ENCODE data around the gene PARPBP. TPM values are rescaled to one million over a fixed set of nuclear protein-coding genes. Genes with fewer than 3 reads are reported as not detected.
"Not testable (repeated sequence)": the region's sequence is repeated elsewhere in the genome, so short reads cannot be mapped to it uniquely, and the experiment has no call there.

PARPBP gene
- total and polyA plus RNA-seq, 2 of the 8 experiments (the other 6 are each of a cell fraction or from before 2014, with no cell fraction given): 10.9 to 38.1 TPM

GRCh38 chr12:102147062-102147587 lies 27.1 kb downstream of the PARPBP start:
- FAIRE-seq; H3K36me3 ChIP-seq (ENCODE audit: control insufficient read depth in 2 of 4, insufficient read depth in 4 of 4, low read length in 3 of 4); H2BK5ac ChIP-seq (ENCODE audit: low read depth, low read length); DNase-seq (ENCODE audit: low read depth in 1 of 2, low spot score in 2 of 2); H3K23me2 ChIP-seq (ENCODE audit: low read depth, low read length); H2BK15ac ChIP-seq (ENCODE audit: low read length); H3K79me1 ChIP-seq (ENCODE audit: low read depth, low read length); H2BK20ac ChIP-seq (ENCODE audit: low read length); H4K91ac ChIP-seq (replicated peaks; ENCODE audit: insufficient read length, low read length); H3K27me3 ChIP-seq (replicated peaks in 1 of 4; ENCODE audit: control insufficient read depth in 3 of 4, extremely low read depth in 1 of 4, insufficient read depth in 3 of 4, low read length in 3 of 4); H4K8ac ChIP-seq (ENCODE audit: extremely low read depth, insufficient read depth, low read length); H3K9ac ChIP-seq (replicated peaks in 1 of 4; ENCODE audit: extremely low read depth in 1 of 4, low read depth in 3 of 4, low read length in 3 of 4); H3K79me2 ChIP-seq (ENCODE audit: control insufficient read depth in 1 of 2, insufficient read depth in 2 of 2, low read length in 2 of 2); H2BK12ac ChIP-seq (ENCODE audit: low read depth, low read length); H3K4me3 ChIP-seq (ENCODE audit: extremely low read depth in 1 of 4, insufficient read depth in 2 of 4, low read depth in 3 of 4, low read length in 4 of 4); CTCF ChIA-PET (ENCODE audit: partially characterized antibody); H3K9me3 ChIP-seq (ENCODE audit: insufficient read depth in 2 of 2, low read depth in 1 of 2, low read length in 1 of 2); H3K4me1 ChIP-seq (replicated peaks in 1 of 4; ENCODE audit: control insufficient read depth in 3 of 4, insufficient read depth in 4 of 4, low read length in 3 of 4); POLR2A ChIA-PET (ENCODE audit: partially characterized antibody); H3K4me2 ChIP-seq (ENCODE audit: insufficient read depth in 1 of 2, low read depth in 2 of 2, low read length in 2 of 2); H3K18ac ChIP-seq (ENCODE audit: extremely low read depth, low read length); H2AK5ac ChIP-seq (ENCODE audit: low read depth, low read length); H4K20me1 ChIP-seq (replicated peaks in 1 of 2; ENCODE audit: control insufficient read depth in 1 of 2, insufficient read depth in 2 of 2, low read length in 2 of 2); H2AFZ ChIP-seq (ENCODE audit: low read length); H2BK120ac ChIP-seq (replicated peaks; ENCODE audit: low read depth, low read length); H3K56ac ChIP-seq (replicated peaks; ENCODE audit: insufficient read length, low read depth, low read length); H3K23ac ChIP-seq (ENCODE audit: insufficient read length); H4K5ac ChIP-seq (ENCODE audit: insufficient read length, low read depth, low read length); H3K14ac ChIP-seq (ENCODE audit: insufficient read length); H3K4ac ChIP-seq (replicated peaks; ENCODE audit: insufficient read length, low read depth, low read length); H3K27ac ChIP-seq (ENCODE audit: low read depth, low read length): not testable (repeated sequence)
- 90% methylated on average over 4 of the region's 4 CpGs; no CpG with 5 or more reads in 1 of the 2 experiments for WGBS, 2 experiments (ENCODE audit: extremely low coverage in 1 of 2, insufficient coverage in 1 of 2, insufficient read length in 1 of 2, insufficient replicate concordance in 2 of 2, low coverage in 1 of 2, low lambda C conversion rate in 2 of 2, missing lambda C conversion rate in 1 of 2)

GRCh38 chr12:102155206-102155605 lies 35.2 kb downstream of the PARPBP start:
- WGBS, 2 experiments (ENCODE audit: extremely low coverage in 1 of 2, insufficient coverage in 1 of 2, insufficient read length in 1 of 2, insufficient replicate concordance in 2 of 2, low coverage in 1 of 2, low lambda C conversion rate in 2 of 2, missing lambda C conversion rate in 1 of 2): 98% methylated on average over 3 of the region's 3 CpGs; no CpG with 5 or more reads in 1 of the 2 experiments
- not testable (repeated sequence) for H4K8ac ChIP-seq (ENCODE audit: extremely low read depth, insufficient read depth, low read length)
- CTCF ChIA-PET (ENCODE audit: partially characterized antibody): interaction anchor here (1.6 to 6.3 kb wide), 2 partner anchors 12 to 14 kb away, joined by 7 to 23 read pairs; no protein-coding TSS in a partner anchor

More at GRCh38 chr12:102155206-102155605, 35.2 kb downstream of the PARPBP start:
- H3K79me1 ChIP-seq (ENCODE audit: low read depth, low read length); H3K23ac ChIP-seq (ENCODE audit: insufficient read length); H2AFZ ChIP-seq (ENCODE audit: low read length); H4K91ac ChIP-seq (replicated peaks; ENCODE audit: insufficient read length, low read length); FAIRE-seq; H3K36me3 ChIP-seq (ENCODE audit: control insufficient read depth in 2 of 4, insufficient read depth in 4 of 4, low read length in 3 of 4); H2BK12ac ChIP-seq (ENCODE audit: low read depth, low read length); H4K5ac ChIP-seq (ENCODE audit: insufficient read length, low read depth, low read length); H3K4me1 ChIP-seq (replicated peaks in 1 of 4; ENCODE audit: control insufficient read depth in 3 of 4, insufficient read depth in 4 of 4, low read length in 3 of 4); H3K14ac ChIP-seq (ENCODE audit: insufficient read length); H4K20me1 ChIP-seq (replicated peaks in 1 of 2; ENCODE audit: control insufficient read depth in 1 of 2, insufficient read depth in 2 of 2, low read length in 2 of 2); H2AK5ac ChIP-seq (ENCODE audit: low read depth, low read length); H2BK120ac ChIP-seq (replicated peaks; ENCODE audit: low read depth, low read length); H2BK15ac ChIP-seq (ENCODE audit: low read length); H2BK5ac ChIP-seq (ENCODE audit: low read depth, low read length); H3K4ac ChIP-seq (replicated peaks; ENCODE audit: insufficient read length, low read depth, low read length); H3K18ac ChIP-seq (ENCODE audit: extremely low read depth, low read length); DNase-seq (ENCODE audit: low read depth in 1 of 2, low spot score in 2 of 2); H3K27ac ChIP-seq (ENCODE audit: low read depth, low read length); H3K23me2 ChIP-seq (ENCODE audit: low read depth, low read length); H3K4me2 ChIP-seq (ENCODE audit: insufficient read depth in 1 of 2, low read depth in 2 of 2, low read length in 2 of 2); H3K9ac ChIP-seq (replicated peaks in 1 of 4; ENCODE audit: extremely low read depth in 1 of 4, low read depth in 3 of 4, low read length in 3 of 4); H2BK20ac ChIP-seq (ENCODE audit: low read length); POLR2A ChIA-PET (ENCODE audit: partially characterized antibody); H3K56ac ChIP-seq (replicated peaks; ENCODE audit: insufficient read length, low read depth, low read length); H3K79me2 ChIP-seq (ENCODE audit: control insufficient read depth in 1 of 2, insufficient read depth in 2 of 2, low read length in 2 of 2); H3K9me3 ChIP-seq (ENCODE audit: insufficient read depth in 2 of 2, low read depth in 1 of 2, low read length in 1 of 2); H3K27me3 ChIP-seq (replicated peaks in 1 of 4; ENCODE audit: control insufficient read depth in 3 of 4, extremely low read depth in 1 of 4, insufficient read depth in 3 of 4, low read length in 3 of 4); H3K4me3 ChIP-seq (ENCODE audit: extremely low read depth in 1 of 4, insufficient read depth in 2 of 4, low read depth in 3 of 4, low read length in 4 of 4): not testable (repeated sequence)
